HPDE6-E6E7 (cell line): ENCODE data around the gene LYRM4.

ENCODE experiments used
- DNase-seq: peaks from one replicate; pipeline ENCODE4 v3.0.0; 2011; ENCODE audit warnings: missing footprints; ENCODE audit errors: extremely low spot score

Gene LYRM4

GRCh38 chr6:5246141-5247097 lies 14.3 kb downstream of the LYRM4 start:
- no peak for DNase-seq

DNA sequence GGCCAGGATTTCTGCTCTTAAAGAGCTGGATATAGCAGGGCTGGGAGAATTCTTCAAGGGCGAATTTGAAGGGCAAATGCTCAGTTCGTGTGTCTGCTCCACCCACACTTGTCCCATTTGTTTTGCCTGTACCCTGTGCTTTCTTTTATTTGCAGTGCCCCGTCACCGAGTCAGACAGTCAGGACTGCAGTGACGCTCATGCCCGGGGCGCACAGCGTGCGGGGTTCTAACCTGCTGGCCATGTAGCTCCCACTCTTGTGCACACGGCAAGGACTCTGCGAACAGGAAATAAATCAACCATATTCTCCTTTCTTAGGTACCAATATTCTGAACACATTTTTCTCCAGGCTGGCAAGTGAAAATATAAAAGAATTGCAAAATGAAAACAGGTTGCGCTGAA lies 17.7 kb downstream of the LYRM4 start:
- DNase-seq: no peak

- no peak for DNase-seq
Measured at GRCh38 chr6:5241252-5241651, 19.5 kb downstream of the LYRM4 start.

DNA sequence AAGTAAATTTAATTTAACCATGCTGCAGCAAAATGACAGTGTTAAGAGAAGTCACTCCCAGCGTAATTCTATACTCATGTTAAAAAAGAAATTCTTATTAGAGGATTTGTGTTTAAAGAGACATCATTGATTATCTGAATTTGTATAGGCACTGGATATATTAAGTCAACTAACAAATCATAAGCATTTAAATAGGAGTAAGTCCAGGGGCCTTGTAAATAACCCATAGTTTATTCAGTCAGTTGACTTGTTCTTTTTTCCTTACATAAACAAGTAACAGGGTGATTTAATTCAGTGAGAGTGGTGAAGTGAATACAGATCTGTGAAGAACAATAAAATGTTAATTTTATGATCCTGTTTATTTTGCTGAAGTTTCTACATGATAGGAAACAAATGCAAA lies 22.4 kb downstream of the LYRM4 start:
- no peak for DNase-seq

DNA sequence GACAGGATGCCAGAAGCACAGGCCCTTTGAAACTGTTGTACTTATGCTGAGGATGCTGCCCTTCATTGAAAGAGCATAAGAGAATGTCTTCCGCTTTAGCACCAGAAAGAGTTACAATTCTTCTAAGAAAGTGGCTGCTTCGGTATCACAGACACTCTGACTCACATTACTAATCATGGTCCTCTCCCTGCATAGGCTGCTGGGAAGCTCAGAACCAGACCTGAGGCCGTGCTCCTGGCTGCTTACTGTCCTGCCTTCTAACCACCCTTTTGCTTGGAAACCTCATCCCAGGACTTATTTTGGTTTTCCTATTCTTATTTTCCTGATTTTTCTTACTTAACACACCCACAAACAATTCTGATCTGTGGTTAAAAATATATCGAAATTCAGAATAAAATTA lies 22.9 kb downstream of the LYRM4 start:
- DNase-seq: no peak

DNA sequence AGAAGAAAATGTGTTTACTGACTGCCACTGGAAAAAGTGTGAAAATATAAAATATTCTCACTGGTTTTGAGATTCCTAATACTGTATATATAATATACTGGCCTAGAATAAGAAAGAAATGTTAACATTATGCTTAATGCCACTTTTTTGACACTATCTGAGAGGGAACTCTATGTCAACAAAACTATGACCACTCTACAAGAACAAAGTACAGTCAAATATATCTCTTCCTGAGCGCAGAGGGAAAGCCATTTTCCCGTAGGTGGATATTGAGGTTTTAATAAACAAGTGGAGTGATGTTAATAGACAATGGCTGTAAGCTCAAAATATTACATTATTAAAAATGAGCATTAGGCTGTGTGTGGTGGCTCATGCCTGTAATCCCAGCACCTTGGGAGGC lies 24.9 kb downstream of the LYRM4 start:
- DNase-seq: no peak

GRCh38 chr6:5234874-5235273 lies 25.9 kb downstream of the LYRM4 start:
- DNase-seq: no peak

DNA sequence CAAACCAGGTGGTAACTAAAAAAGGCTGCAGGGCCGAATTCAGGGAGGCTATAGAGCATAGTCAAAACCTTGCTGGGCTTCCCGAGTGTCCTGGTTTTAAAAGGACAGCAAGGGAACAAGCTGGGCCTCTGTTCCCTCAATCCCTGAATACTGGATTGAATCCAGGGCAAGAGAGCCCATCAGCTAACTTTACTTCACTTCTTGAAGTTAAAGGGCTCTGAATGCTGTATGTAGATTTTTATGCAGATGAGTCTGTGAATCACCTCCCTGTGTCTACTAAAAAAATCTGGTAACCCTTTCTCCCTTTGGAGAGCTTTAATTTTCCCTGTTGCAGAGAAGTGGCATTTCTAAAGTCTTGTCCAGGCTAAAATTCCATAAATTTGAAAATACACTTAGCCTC lies 29.5 kb downstream of the LYRM4 start:
- DNase-seq: no peak

DNA sequence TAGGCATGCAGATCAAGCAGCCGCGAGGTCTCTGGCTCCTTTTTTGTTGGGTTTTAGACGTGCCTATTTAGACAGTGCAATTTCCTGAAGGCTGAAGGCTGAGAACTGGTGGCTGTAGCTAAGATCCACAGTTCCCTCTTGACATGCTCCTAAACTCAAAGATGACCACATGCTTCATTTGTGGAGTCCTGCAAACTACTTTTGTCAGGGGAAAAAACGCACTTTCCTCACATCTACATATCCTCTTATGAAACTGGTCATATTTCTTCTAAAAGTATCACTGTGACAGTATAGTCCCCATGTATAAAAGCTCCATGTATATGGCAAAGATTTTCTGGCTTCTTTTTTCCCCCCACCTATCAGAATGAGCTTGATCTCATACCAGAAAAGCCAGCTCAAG lies 30.7 kb downstream of the LYRM4 start:
- no peak for DNase-seq

- DNase-seq: no peak
Measured at GRCh38 chr6:5229356-5229755, 31.4 kb downstream of the LYRM4 start.

DNA sequence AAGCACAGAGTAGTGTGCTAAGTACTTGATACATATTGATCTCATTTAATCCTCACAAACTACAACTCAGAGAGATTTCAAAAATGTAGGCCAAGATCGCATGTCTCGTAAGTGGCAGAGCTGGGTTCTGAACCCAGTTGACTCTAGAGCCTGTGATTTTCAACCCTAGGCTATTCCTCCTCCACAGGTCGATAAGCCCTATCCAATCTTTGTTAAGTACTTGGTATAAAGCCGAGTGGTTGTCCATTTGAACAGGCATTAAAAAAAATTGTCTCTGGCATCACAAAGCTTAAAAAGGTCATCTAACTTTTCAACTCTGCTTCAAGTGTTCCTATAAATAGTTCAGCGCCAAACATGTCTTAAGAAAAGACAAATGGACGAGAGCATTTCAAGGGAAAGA lies 37.4 kb downstream of the LYRM4 start:
- no peak for DNase-seq

- no peak for DNase-seq
Measured at GRCh38 chr6:5220443-5220842, 40.3 kb downstream of the LYRM4 start.

DNA sequence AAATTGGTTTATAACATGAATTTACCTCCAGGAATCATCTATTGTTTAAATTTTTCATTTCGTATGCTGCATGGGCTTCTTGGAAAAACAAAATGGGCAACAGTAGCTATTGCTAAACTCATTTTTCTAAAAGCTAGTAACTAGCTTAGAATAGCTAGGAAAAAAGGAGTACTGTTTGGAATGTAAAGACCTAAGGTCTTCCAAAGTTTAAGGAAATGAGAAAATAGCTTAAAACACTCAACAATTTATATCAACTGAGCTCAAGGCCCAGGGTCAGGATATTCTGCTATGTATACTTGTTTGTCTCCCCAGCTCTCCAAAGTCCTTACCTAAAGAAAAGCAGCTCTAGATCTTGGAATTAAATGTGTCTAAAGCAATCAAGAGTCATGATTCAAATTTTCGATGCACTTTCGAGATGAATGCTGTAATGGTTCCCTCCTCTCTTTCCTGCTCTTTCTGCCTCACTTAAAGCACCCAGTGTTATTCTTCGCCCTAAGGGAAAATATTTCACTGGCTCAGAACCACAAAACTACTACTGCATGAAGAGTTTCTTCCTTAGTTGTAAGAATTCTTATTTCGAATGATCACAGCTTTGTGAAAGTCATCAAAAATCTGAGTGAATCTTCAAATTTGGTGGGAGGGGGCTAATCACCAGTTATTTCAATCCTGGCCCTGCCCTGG lies 41.6 kb downstream of the LYRM4 start:
- DNase-seq: no peak

GRCh38 chr6:5217356-5217755 lies 43.4 kb downstream of the LYRM4 start:
- DNase-seq: no peak

GRCh38 chr6:5215799-5216198 lies 45.0 kb downstream of the LYRM4 start:
- no peak for DNase-seq

DNA sequence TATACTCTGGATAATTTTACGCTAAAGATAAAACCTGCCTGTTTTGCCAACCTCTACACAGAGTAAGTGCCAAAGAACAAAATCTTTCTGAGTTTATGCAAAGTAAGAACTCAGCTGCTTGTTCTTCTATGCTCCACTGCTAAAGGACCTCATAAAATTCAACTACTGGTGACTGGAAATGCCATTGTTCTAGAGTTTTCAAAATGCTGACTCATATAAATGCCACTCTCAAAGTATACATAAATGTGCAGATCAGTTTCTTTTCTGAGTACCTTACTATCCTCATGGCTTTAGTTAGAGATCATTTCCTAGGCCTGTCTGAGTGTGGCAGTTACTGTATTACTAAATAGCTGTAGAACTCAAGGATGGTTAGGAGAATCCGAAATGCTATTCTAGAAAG lies 45.6 kb downstream of the LYRM4 start:
- DNase-seq: no peak

- DNase-seq: no peak
Measured at GRCh38 chr6:5214570-5215052, 46.1 kb downstream of the LYRM4 start.

DNA sequence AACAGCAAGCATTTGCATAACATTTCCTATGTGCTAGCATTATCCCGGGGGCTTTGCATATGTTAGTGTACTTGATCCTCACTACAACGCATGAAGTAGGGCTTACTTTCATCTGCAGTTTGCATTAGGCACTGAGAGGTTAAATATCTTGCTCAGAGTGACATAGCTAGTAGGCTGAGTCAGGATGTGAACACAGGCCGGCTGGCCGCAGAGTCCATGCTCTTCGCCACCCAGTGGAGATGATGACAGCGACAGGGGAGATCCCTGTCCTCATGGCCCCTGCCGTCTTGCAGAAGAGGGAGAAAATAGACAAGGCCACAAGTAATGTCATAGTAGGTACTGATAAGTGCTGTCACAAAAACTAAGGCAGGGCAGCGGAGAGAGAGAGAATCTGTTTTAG lies 46.9 kb downstream of the LYRM4 start:
- DNase-seq: no peak

- no peak for DNase-seq
Measured at GRCh38 chr6:5211492-5211891, 49.3 kb downstream of the LYRM4 start.

GRCh38 chr6:5208471-5208971 lies 52.2 kb downstream of the LYRM4 start:
- DNase-seq: no peak

DNA sequence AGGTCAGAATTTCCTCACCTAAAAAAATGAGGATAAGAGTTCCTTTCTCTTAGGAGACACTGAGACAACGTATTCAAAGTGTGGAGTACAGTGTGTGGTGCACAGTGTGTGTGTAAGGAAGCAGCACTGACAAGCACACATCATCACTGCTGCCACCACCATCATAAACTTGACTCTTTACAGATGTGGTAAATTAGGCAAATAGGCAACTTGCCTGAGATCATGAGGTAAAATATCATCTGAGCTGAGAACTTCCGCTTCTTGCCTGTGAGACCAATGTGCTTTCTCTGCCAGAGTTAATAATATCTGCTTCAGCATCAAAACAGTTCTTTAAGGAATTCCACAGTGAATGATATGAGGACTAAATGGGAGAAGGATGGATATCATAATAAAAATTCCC lies 52.7 kb downstream of the LYRM4 start:
- DNase-seq: no peak

- no peak for DNase-seq
Measured at GRCh38 chr6:5206920-5207561, 53.7 kb downstream of the LYRM4 start.
